GM19351 (cell line): ENCODE results near the gene CDCP2.
"Not testable (repeated sequence)": the region's sequence is repeated elsewhere in the genome, so short reads cannot be mapped to it uniquely, and the experiment has no call there.

Experiments
- ATAC-seq: cut with Tn5 transposase; IDR thresholded peaks from one replicate; pipeline ENCODE4 v1.9.1; 2021; ENCODE audit warnings: mild to moderate bottlenecking, moderate library complexity; ENCODE audit not compliant: unreplicated experiment

CDCP2 gene

GRCh38 chr1:54117815-54118563, 34.8 kb downstream of the CDCP2 start:
- ATAC-seq: no peak

GRCh38 chr1:54115520-54115919, 37.3 kb downstream of the CDCP2 start:
- ATAC-seq: no peak

GRCh38 chr1:54114955-54115354, 37.8 kb downstream of the CDCP2 start:
- ATAC-seq: no peak

- ATAC-seq: no peak
Measured at GRCh38 chr1:54114001-54114400, 38.8 kb downstream of the CDCP2 start.

GRCh38 chr1:54112705-54113368, 40.0 kb downstream of the CDCP2 start:
- ATAC-seq: no peak

GRCh38 chr1:54112027-54112426, 40.8 kb downstream of the CDCP2 start:
- no peak for ATAC-seq

GRCh38 chr1:54111624-54112023, 41.2 kb downstream of the CDCP2 start:
- no peak for ATAC-seq

GRCh38 chr1:54110996-54111395, 41.8 kb downstream of the CDCP2 start:
- ATAC-seq: no peak

- no peak for ATAC-seq
Measured at GRCh38 chr1:54109129-54110090, 43.4 kb downstream of the CDCP2 start.

GRCh38 chr1:54108156-54108555, 44.6 kb downstream of the CDCP2 start:
- ATAC-seq: no peak

- ATAC-seq: no peak
Measured at GRCh38 chr1:54107131-54107530, 45.7 kb downstream of the CDCP2 start.

GRCh38 chr1:54105736-54106269, 47.0 kb downstream of the CDCP2 start:
- no peak for ATAC-seq

GRCh38 chr1:54105080-54105479, 47.7 kb downstream of the CDCP2 start:
- no peak for ATAC-seq

GRCh38 chr1:54104613-54105012, 48.2 kb downstream of the CDCP2 start:
- ATAC-seq: not testable (repeated sequence)

GRCh38 chr1:54103414-54103813, 49.4 kb downstream of the CDCP2 start:
- ATAC-seq: no peak

- ATAC-seq: no peak
Measured at GRCh38 chr1:54100500-54100899, 52.3 kb downstream of the CDCP2 start.

GRCh38 chr1:54099061-54099610, 53.7 kb downstream of the CDCP2 start:
- ATAC-seq: no peak

GRCh38 chr1:54096877-54097240, 55.9 kb downstream of the CDCP2 start:
- no peak for ATAC-seq

GRCh38 chr1:54096227-54096876, 56.4 kb downstream of the CDCP2 start:
- ATAC-seq: no peak

GRCh38 chr1:54095546-54096226, 57.1 kb downstream of the CDCP2 start:
- no peak for ATAC-seq
